HCT116 (cell line): Measurements from ENCODE around the gene KCNAB2. TPM values are rescaled to one million over a fixed set of nuclear protein-coding genes. Genes with fewer than 3 reads are reported as not detected.

ENCODE experiments used
- ATAC-seq: fragments of 200-7000 bp; cut with Tn5 transposase; 2 replicates; pipeline ENCODE4 v1.9.1; 2020; ENCODE audit warnings: mild to moderate bottlenecking, moderate library complexity
- BruUV-seq: library from RNA; stranded (reverse); fragments of 400-500 nt; replicated peaks from 2 replicates; lab custom pipeline; 2021; lab: Mats Ljungman, UMichigan
- CTCF ChIA-PET: fragments of 300-600 bp; sonication (Branson Sonifier 250); formaldehyde crosslinking; loops from one replicate; lab custom pipeline; 2021; ENCODE audit warnings: antibody characterized with exemption; lab: Charles Lee
- POLR2A ChIA-PET: fragments of 300-600, 350-600 bp; sonication (Branson Sonifier 250); formaldehyde crosslinking; loops from one replicate; lab custom pipeline; 2021; ENCODE audit warnings: antibody characterized with exemption; lab: Charles Lee
- RAD21 ChIA-PET, 2 experiments: fragments of 300-600 bp; sonication (Branson Sonifier 250); formaldehyde crosslinking; loops; one replicate each; lab custom pipeline; 2023; ENCODE audit warnings: low total read pairs in 2 of 2; ENCODE audit not compliant: uncharacterized antibody in 2 of 2, unreplicated experiment in 2 of 2, low non-redundant PET in 1 of 2; lab: Charles Lee
- DNase-seq: peaks from one replicate; pipeline ENCODE4 v3.0.0-alpha.2; 2010; ENCODE audit warnings: low read depth, low spot score
- H2AFZ ChIP-seq: fragments of 200-600 bp; shearing (Covaris generic), sonication (generic); 2 replicates; pipeline ENCODE4 v1.6.1; 2017; ENCODE audit warnings: low read depth, mixed run types, mixed read lengths, antibody characterized with exemption, low read length; ENCODE audit not compliant: poor library complexity, severe bottlenecking
- H3K27ac ChIP-seq: 2 replicates; pipeline ENCODE4 v1.5.1; 2012; ENCODE audit warnings: low read depth, low read length
- H3K27me3 ChIP-seq: fragments of 200-600 bp; sonication (generic); 2 replicates; pipeline ENCODE4 v1.6.1; 2016; ENCODE audit warnings: mixed run types, low read length, mixed read lengths; ENCODE audit not compliant: insufficient read depth
- H3K36me3 ChIP-seq, 2 experiments: fragments of 200-500 bp in 1 of 2; fragments of 200-600 bp in 1 of 2; sonication (Bioruptor generic) in 1 of 2; sonication (generic) in 1 of 2; 2 replicates each; pipeline versions ENCODE4 v1.5.1 to v1.6.1; 2014 to 2016; ENCODE audit warnings: low read length in 2 of 2, inconsistent platforms in 1 of 2, mixed read lengths in 1 of 2, mixed run types in 1 of 2; ENCODE audit not compliant: insufficient read depth in 2 of 2, control insufficient read depth in 1 of 2
- H3K4me1 ChIP-seq, 2 experiments: fragments of 200-600 bp in 1 of 2; sonication (generic) in 1 of 2; 2 replicates each; pipeline versions ENCODE4 v1.5.1 to v1.6.1; 2012 to 2017; ENCODE audit warnings: low read length in 2 of 2, inconsistent platforms in 1 of 2, mild to moderate bottlenecking in 1 of 2, mixed read lengths in 1 of 2, mixed run types in 1 of 2, moderate library complexity in 1 of 2; ENCODE audit not compliant: insufficient read depth in 2 of 2, control insufficient read depth in 1 of 2
- H3K4me2 ChIP-seq: fragments of 200-600 bp; sonication (generic); 2 replicates; pipeline ENCODE4 v1.6.1; 2017; ENCODE audit warnings: mixed run types, low read length, mixed read lengths
- H3K4me3 ChIP-seq, 2 experiments: fragments of 200-600 bp in 1 of 2; sonication (generic) in 1 of 2; replicated peaks in 1 of 2; 2 replicates each; pipeline ENCODE4 v1.5.1; 2011 to 2016; ENCODE audit warnings: low read length in 2 of 2, control low read depth in 1 of 2, low read depth in 1 of 2, mild to moderate bottlenecking in 1 of 2, mixed read lengths in 1 of 2, mixed run types in 1 of 2
- H3K79me2 ChIP-seq: fragments of 200-600 bp; sonication (generic); 2 replicates; pipeline ENCODE4 v1.6.1; 2017; ENCODE audit warnings: mild to moderate bottlenecking, mixed run types, low read length, moderate library complexity, mixed read lengths; ENCODE audit not compliant: insufficient read depth
- H3K9ac ChIP-seq: fragments of 200-600 bp; sonication (generic); 2 replicates; pipeline ENCODE4 v1.6.1; 2016; ENCODE audit warnings: low read length, mixed read lengths
- H3K9me2 ChIP-seq: fragments of 200-600 bp; sonication (generic), shearing (Covaris generic); 2 replicates; pipeline ENCODE4 v1.6.1; 2017; ENCODE audit warnings: mixed run types, mild to moderate bottlenecking, moderate library complexity; ENCODE audit not compliant: insufficient read depth
- H3K9me3 ChIP-seq, 2 experiments: fragments of 200-500 bp in 1 of 2; fragments of 200-600 bp in 1 of 2; sonication (Bioruptor generic) in 1 of 2; sonication (generic) in 1 of 2; 2 replicates each; pipeline ENCODE4 v1.6.1; 2014 to 2017; ENCODE audit warnings: low read length in 2 of 2, mixed read lengths in 2 of 2, inconsistent platforms in 1 of 2, low read depth in 1 of 2, mild to moderate bottlenecking in 1 of 2, mixed run types in 1 of 2, moderate library complexity in 1 of 2; ENCODE audit not compliant: control insufficient read depth in 1 of 2, insufficient read depth in 1 of 2
- H4K20me1 ChIP-seq: fragments of 200-600 bp; sonication (generic), shearing (Covaris generic); 2 replicates; pipeline ENCODE4 v1.6.1; 2017; ENCODE audit warnings: mixed run types, mild to moderate bottlenecking, moderate library complexity; ENCODE audit not compliant: insufficient read depth
- ELF1 ChIP-seq: IDR thresholded peaks from 2 replicates; pipeline ENCODE4 v1.6.1; 2012; ENCODE audit warnings: low read depth, borderline replicate concordance
- RAD21 ChIP-seq: IDR thresholded peaks from 2 replicates; pipeline ENCODE4 v1.6.1; 2012; ENCODE audit warnings: low read depth, mild to moderate bottlenecking
- REST ChIP-seq: IDR thresholded peaks from 2 replicates; pipeline ENCODE4 v1.6.1; 2012; ENCODE audit warnings: low read depth
- ZNF274 ChIP-seq: fragments of 200-500 bp; sonication (Bioruptor generic); IDR thresholded peaks from 2 replicates; pipeline ENCODE4 v1.6.1; 2014; ENCODE audit warnings: mild to moderate bottlenecking, low read depth, low read length, inconsistent platforms
- intact Hi-C: fragments of 100-400 bp; cut with micrococcal nuclease; formaldehyde crosslinking; loops from 2 replicates; pipeline ENCODE4 v1.10.0; 2022
- total RNA-seq: library from RNA; stranded (reverse); gene quantifications from one replicate; pipeline ENCODE4 v1.2.1, GENCODE V29; 2021; ENCODE audit not compliant: unreplicated experiment
- TF ChIP-seq, protein P1 (sequence below), 3 experiments: fragments of 200-600 bp in 1 of 3; sonication (generic) in 1 of 3; IDR thresholded peaks in 2 of 3; conservative IDR thresholded peaks in 1 of 3; 2 replicates each; pipeline ENCODE4 v1.5.1; 2012 to 2017; ENCODE audit warnings: low read depth in 2 of 3, low read length in 2 of 3, antibody characterized with exemption in 1 of 3, borderline replicate concordance in 1 of 3, control low read depth in 1 of 3, mild to moderate bottlenecking in 1 of 3, mixed read lengths in 1 of 3, mixed run types in 1 of 3, moderate library complexity in 1 of 3; ENCODE audit not compliant: insufficient read depth in 1 of 3

KCNAB2 gene
- total RNA-seq, 1 experiment from 2014 or later: 18.1 TPM

GRCh38 chr1:6052543-6053205 lies 7.0 kb downstream of the KCNAB2 start:
- Histone ChIP-seq H3K9me3 (no peaks in the 10 kb centered on the region), H3K27ac (no peak overlapping the region), H3K4me3 (no peak overlapping the region), H3K27me3 (no peaks in the 10 kb centered on the region), H3K9ac (no peak overlapping the region), H2AFZ (no peak overlapping the region), H3K36me3 (no peaks in the 10 kb centered on the region), H3K9me2 (no peaks in the 10 kb centered on the region), H3K79me2 (no peaks in the 10 kb centered on the region), H3K4me1 (no peaks in the 10 kb centered on the region), H3K4me2 (no peak overlapping the region), H4K20me1 (no peaks in the 10 kb centered on the region)
- ATAC-seq: peak; percentile 76
- ChIA-PET CTCF (interaction anchor here (0.8 to 1.6 kb wide), 5 partner anchors 28 to 193 kb away, joined by 3 to 11 read pairs (median 4); no protein-coding TSS in a partner anchor), RAD21 (interaction anchor here (0.5 to 1.4 kb wide), 3 partner anchors 58 to 193 kb away, joined by 4 to 5 read pairs (median 5); no protein-coding TSS in a partner anchor), POLR2A (no interaction called here)
- TF ChIP-seq ELF1: no peak
- TF ChIP-seq RAD21: peak; percentile 82
- TF ChIP-seq, protein P1, sequence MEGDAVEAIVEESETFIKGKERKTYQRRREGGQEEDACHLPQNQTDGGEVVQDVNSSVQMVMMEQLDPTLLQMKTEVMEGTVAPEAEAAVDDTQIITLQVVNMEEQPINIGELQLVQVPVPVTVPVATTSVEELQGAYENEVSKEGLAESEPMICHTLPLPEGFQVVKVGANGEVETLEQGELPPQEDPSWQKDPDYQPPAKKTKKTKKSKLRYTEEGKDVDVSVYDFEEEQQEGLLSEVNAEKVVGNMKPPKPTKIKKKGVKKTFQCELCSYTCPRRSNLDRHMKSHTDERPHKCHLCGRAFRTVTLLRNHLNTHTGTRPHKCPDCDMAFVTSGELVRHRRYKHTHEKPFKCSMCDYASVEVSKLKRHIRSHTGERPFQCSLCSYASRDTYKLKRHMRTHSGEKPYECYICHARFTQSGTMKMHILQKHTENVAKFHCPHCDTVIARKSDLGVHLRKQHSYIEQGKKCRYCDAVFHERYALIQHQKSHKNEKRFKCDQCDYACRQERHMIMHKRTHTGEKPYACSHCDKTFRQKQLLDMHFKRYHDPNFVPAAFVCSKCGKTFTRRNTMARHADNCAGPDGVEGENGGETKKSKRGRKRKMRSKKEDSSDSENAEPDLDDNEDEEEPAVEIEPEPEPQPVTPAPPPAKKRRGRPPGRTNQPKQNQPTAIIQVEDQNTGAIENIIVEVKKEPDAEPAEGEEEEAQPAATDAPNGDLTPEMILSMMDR (IDR thresholded peaks at IDR 0.05 in 2 of 3, conservative IDR thresholded peaks at IDR 0.05 in 1 of 3; ENCODE audit: borderline replicate concordance in 1 of 3, insufficient read depth in 1 of 3, low read depth in 2 of 3, low read length in 2 of 3): peak; percentile 54 to 77 (median 65); a peak in 5 of 6 replicates
- TF ChIP-seq ZNF274: no peak
- peak; percentile 95 for TF ChIP-seq REST
- no peak for DNase-seq
- intact Hi-C loops: loop anchor here (1.0 to 10.0 kb wide), 4 partner anchors 47 to 292 kb away; partner anchors contain the start of gene CHD5
- no TSS peak for BruUV-seq
